Neural crest cell (in vitro differentiated cells): Measurements from ENCODE around the gene VGLL4. TPM values are rescaled to one million over a fixed set of nuclear protein-coding genes. Genes with fewer than 3 reads are reported as not detected.
A peak's percentile ranks its signal among the peaks of the same experiment; 100 is the strongest.

Experiments used
- DNase-seq: peaks from one replicate; pipeline ENCODE4 v3.0.0; 2021; ENCODE audit warnings: low read depth, mixed read lengths, low spot score
- H3K27ac Mint-ChIP-seq: one replicate; pipeline ENCODE4 v1.8.0; 2021; ENCODE audit warnings: mild to moderate bottlenecking, mixed read lengths; ENCODE audit not compliant: unreplicated experiment
- H3K27me3 Mint-ChIP-seq: 2 replicates; pipeline ENCODE4 v1.8.0; 2021; ENCODE audit warnings: low read depth, mild to moderate bottlenecking, mixed read lengths
- H3K36me3 Mint-ChIP-seq: 2 replicates; pipeline ENCODE4 v1.8.0; 2021; ENCODE audit warnings: low read depth, mild to moderate bottlenecking, mixed read lengths
- H3K4me1 Mint-ChIP-seq: 2 replicates; pipeline ENCODE4 v1.8.0; 2021; ENCODE audit warnings: mixed read lengths
- H3K4me3 Mint-ChIP-seq: one replicate; pipeline ENCODE4 v1.8.0; 2021; ENCODE audit warnings: mild to moderate bottlenecking, mixed read lengths
- H3K9me3 Mint-ChIP-seq: 2 replicates; pipeline ENCODE4 v1.8.0; 2021; ENCODE audit warnings: mixed read lengths
- total RNA-seq: library from RNA; stranded (reverse); gene quantifications from 2 replicates; pipeline ENCODE4 v1.2.1, GENCODE V29; 2021
- TF ChIP-seq, protein P1 (sequence below): fragments of 200-600 bp; sonication (generic); conservative IDR thresholded peaks from 2 replicates; pipeline ENCODE4 v1.5.0; 2021; ENCODE audit warnings: antibody characterized with exemption, mild to moderate bottlenecking

Gene VGLL4
- total RNA-seq, 1 donor from 2014 or later: 82.8 TPM

GRCh38 chr3:11554236-11554610, 89.5 kb downstream of the VGLL4 start:
- no peak overlapping the region for H3K4me3 Mint-ChIP-seq
- H3K9me3 Mint-ChIP-seq: no peaks in the 10 kb centered on the region
- no peak overlapping the region for H3K27ac Mint-ChIP-seq
- no peaks in the 10 kb centered on the region for H3K27me3 Mint-ChIP-seq
- peaks cover 27% of the 10 kb centered on the region for H3K36me3 Mint-ChIP-seq
- TF ChIP-seq, protein P1, sequence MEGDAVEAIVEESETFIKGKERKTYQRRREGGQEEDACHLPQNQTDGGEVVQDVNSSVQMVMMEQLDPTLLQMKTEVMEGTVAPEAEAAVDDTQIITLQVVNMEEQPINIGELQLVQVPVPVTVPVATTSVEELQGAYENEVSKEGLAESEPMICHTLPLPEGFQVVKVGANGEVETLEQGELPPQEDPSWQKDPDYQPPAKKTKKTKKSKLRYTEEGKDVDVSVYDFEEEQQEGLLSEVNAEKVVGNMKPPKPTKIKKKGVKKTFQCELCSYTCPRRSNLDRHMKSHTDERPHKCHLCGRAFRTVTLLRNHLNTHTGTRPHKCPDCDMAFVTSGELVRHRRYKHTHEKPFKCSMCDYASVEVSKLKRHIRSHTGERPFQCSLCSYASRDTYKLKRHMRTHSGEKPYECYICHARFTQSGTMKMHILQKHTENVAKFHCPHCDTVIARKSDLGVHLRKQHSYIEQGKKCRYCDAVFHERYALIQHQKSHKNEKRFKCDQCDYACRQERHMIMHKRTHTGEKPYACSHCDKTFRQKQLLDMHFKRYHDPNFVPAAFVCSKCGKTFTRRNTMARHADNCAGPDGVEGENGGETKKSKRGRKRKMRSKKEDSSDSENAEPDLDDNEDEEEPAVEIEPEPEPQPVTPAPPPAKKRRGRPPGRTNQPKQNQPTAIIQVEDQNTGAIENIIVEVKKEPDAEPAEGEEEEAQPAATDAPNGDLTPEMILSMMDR: no peak
- H3K4me1 Mint-ChIP-seq: peaks cover 50% of the 10 kb centered on the region
- no peak for DNase-seq

GRCh38 chr3:11553436-11554235, 90.1 kb downstream of the VGLL4 start:
- peaks cover 56% of the 10 kb centered on the region for H3K4me1 Mint-ChIP-seq
- peaks cover 32% of the 10 kb centered on the region for H3K36me3 Mint-ChIP-seq
- no peaks in the 10 kb centered on the region for H3K9me3 Mint-ChIP-seq
- DNase-seq: no peak
- peak overlapping the region; percentile 17 for H3K4me3 Mint-ChIP-seq
- H3K27ac Mint-ChIP-seq: no peak overlapping the region
- no peaks in the 10 kb centered on the region for H3K27me3 Mint-ChIP-seq
- TF ChIP-seq, protein P1: no peak

DNA sequence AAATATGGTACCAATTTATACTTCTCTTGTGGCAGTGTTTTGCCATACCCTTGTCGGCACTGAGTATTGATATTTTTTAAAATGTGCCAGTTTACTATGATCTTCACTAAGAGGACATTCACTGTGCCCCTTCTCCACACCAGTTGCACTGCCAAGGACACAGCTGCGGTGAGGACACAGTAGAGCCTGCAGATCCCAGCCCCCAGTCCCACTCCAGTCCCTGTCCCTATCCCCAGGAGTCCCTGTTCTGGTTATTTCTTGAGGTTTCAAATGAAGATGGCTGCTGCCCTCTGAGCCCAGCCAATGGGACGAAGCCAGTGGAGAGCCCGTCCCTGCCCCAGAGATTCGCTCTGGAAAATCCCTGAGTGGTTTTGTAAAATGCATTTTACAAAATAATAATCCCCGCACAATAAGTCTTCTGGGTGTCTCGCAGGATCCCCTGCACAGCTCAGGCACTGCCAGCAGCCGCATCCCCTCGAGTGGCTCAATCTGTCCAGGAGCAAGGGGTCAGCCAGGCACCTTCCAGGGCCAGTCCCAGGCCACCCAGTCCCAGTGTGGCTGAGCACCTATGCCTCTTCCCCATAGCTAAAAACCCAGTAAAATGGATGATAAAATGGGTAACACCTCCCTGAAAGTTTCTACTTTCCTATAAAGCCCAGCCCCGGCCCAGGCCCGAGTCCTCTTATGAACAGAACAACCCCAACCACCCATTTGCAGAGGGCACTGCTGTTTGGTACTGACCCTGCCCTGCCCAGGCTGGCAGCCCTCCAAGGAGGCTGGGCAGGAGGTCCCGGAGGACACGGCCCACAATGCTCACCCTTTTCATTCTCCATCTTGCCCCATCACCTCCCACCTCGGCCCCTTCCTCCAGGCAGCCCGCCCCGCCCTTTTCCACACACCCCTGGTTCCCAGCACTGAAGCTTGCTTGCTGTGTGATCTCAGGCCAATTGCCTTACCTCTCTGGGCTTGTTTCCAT, 91.1 kb downstream of the VGLL4 start:
- TF ChIP-seq, protein P1: no peak
- Mint-ChIP-seq H3K27me3 (no peaks in the 10 kb centered on the region), H3K4me1 (peaks cover 51% of the 10 kb centered on the region), H3K9me3 (no peaks in the 10 kb centered on the region), H3K36me3 (peaks cover 35% of the 10 kb centered on the region), H3K4me3 (peak overlapping the region; percentile 36), H3K27ac (no peak overlapping the region)
- DNase-seq: no peak

DNA sequence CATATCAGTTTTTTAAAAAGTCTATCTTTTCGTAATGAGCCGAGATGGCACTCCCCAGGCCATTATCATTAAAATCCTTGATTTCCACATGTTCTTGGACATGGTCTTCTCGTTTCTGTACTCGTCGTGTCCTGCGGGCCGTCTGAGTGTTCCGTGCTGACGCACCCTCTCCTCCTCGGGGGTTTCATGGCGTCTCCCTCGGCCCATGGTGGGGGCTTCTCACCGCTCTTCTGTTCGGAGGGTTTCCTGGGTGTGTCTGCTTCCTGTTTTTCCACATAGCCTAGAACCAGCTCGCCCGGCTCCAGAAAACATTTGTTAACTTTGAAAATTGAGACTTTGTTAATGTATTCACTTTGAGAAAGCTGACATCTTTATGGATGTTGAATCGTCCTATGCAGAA, 92.7 kb downstream of the VGLL4 start:
- Mint-ChIP-seq H3K27me3 (no peaks in the 10 kb centered on the region), H3K27ac (peak overlapping the region; percentile 69), H3K36me3 (peaks cover 39% of the 10 kb centered on the region), H3K4me3 (peak overlapping the region; percentile 14), H3K4me1 (peaks cover 44% of the 10 kb centered on the region), H3K9me3 (no peaks in the 10 kb centered on the region)
- TF ChIP-seq, protein P1: no peak
- DNase-seq: no peak

DNA sequence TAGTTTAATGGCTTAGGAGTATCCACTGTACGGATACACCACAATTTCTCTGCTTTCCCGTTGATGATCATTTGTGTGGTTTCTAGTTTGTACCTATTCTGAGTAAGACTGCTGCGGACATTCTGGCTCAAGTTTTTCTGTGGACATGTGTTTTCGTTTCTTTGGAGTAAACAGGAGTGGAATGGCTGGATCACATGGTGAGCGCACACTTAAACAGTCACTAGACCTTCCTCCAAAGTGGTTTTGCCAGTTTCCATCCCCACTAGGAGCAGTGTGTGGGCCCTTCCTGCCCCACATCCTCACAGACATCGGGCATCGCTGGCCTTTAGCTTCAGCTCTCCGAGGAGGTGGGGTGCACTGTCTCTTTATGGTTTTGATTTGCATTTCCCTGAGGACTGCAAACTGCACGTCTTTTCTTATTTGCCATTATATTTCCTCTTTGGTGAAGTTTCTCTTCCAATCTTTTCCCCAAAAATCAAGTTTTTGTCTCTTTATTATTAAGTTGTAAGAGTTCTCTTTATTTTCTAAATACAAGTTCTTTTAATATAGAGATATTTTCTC, 94.1 kb downstream of the VGLL4 start:
- Mint-ChIP-seq H3K4me3 (no peak overlapping the region), H3K4me1 (peaks cover 41% of the 10 kb centered on the region), H3K9me3 (no peaks in the 10 kb centered on the region), H3K27ac (peak overlapping the region; percentile 75), H3K27me3 (no peaks in the 10 kb centered on the region), H3K36me3 (peaks cover 39% of the 10 kb centered on the region)
- TF ChIP-seq, protein P1: no peak
- DNase-seq: no peak
